ENCODE results near the gene WDR75.

The WDR75 gene

GRCh38 chr2:189517847-189518535 is 76.7 kb downstream of the WDR75 start:
- POLR2A ChIA-PET (ENCODE audit: low non-redundant PET) = no interaction called here
- TF ChIP-seq, protein P1, sequence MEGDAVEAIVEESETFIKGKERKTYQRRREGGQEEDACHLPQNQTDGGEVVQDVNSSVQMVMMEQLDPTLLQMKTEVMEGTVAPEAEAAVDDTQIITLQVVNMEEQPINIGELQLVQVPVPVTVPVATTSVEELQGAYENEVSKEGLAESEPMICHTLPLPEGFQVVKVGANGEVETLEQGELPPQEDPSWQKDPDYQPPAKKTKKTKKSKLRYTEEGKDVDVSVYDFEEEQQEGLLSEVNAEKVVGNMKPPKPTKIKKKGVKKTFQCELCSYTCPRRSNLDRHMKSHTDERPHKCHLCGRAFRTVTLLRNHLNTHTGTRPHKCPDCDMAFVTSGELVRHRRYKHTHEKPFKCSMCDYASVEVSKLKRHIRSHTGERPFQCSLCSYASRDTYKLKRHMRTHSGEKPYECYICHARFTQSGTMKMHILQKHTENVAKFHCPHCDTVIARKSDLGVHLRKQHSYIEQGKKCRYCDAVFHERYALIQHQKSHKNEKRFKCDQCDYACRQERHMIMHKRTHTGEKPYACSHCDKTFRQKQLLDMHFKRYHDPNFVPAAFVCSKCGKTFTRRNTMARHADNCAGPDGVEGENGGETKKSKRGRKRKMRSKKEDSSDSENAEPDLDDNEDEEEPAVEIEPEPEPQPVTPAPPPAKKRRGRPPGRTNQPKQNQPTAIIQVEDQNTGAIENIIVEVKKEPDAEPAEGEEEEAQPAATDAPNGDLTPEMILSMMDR (conservative IDR thresholded peaks at IDR 0.05; ENCODE audit: low read depth) = no peak
- CTCF ChIA-PET = no interaction called here
- no peak overlapping the region for H3K27ac ChIP-seq
- DNase-seq (ENCODE audit: low spot score) = no peak

GRCh38 chr2:189519631-189520387 is 78.5 kb downstream of the WDR75 start:
- POLR2A ChIA-PET (ENCODE audit: low non-redundant PET) = no interaction called here
- no peak for DNase-seq (ENCODE audit: low spot score)
- CTCF ChIA-PET = interaction anchor here (0.5 kb wide), 1 partner anchor 404 kb away, joined by 3 read pairs; no protein-coding TSS in a partner anchor
- H3K27ac ChIP-seq = no peak overlapping the region
- TF ChIP-seq, protein P1 (conservative IDR thresholded peaks at IDR 0.05; ENCODE audit: low read depth) = no peak

GRCh38 chr2:189521699-189522434 is 80.6 kb downstream of the WDR75 start:
- ChIA-PET CTCF (no interaction called here), POLR2A (ENCODE audit: low non-redundant PET) (no interaction called here)
- no peak for DNase-seq (ENCODE audit: low spot score)
- TF ChIP-seq, protein P1 (conservative IDR thresholded peaks at IDR 0.05; ENCODE audit: low read depth) = no peak
- H3K27ac ChIP-seq = no peak overlapping the region

DNA sequence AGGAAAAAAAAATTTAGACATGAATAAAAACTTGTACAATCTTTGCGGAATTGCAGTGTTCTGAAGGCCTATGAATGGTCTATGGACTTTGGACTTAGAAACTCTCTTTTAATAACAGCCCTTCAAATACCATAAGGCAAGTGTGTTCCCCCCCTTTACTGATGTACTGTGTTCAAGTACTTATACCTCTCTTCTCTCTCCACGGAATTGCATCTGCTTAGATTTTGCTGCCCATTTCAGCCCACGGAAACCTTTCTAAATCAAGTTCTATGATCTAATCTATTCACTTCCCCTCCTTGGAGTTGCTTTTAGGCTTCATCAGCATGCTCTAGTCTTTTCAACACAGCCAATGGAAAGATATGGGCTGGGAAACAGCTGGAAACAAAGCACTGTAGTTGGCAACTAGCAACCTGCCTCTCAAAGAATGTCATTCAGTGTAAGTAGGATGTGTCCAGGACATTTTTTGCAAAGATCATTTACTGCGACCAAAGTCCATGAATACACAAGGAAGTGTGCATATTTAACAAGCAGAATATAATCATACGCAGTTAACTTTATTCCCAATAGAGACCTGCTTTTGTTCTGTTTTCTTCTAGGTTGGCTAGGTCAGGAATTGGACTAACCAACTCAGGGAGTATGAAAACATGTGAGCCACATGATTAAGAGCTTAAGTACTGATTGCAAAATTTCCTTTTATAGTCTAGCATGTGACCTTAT is 81.3 kb downstream of the WDR75 start:
- CTCF ChIA-PET = no interaction called here
- DNase-seq (ENCODE audit: low spot score) = no peak
- no peak overlapping the region for H3K27ac ChIP-seq
- POLR2A ChIA-PET (ENCODE audit: low non-redundant PET) = no interaction called here
- TF ChIP-seq, protein P1 (conservative IDR thresholded peaks at IDR 0.05; ENCODE audit: low read depth) = no peak

DNA sequence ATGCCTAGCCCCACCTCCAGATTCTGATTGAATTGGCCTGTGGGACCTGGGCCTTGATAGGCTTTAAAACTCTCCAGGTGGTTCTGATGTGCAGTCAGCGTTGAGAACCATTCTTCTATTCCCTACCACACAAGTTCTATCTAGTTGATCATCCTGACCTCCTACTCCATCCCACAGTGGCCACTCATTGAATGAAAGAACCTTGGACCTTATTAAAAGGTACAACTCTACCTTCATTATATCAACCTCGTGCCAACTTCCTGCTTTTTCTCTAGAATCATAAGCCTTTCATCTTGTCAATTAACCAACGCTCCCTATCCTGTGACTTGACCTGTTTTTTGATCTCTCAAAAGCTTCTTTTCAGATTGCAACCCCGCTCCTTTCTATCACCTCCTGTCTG is 83.5 kb downstream of the WDR75 start:
- TF ChIP-seq, protein P1 (conservative IDR thresholded peaks at IDR 0.05; ENCODE audit: low read depth) = no peak

More for the DNA sequence above, 83.5 kb downstream of the WDR75 start:
- no peak overlapping the region for H3K27ac ChIP-seq
- POLR2A ChIA-PET (ENCODE audit: low non-redundant PET) = no interaction called here
- CTCF ChIA-PET = no interaction called here
- DNase-seq (ENCODE audit: low spot score) = no peak

Measured in RWPE1 (cell line).